GM12878 (cell line): ENCODE results near the gene SOX12. TPM values are rescaled to one million over a fixed set of nuclear protein-coding genes. Genes with fewer than 3 reads are reported as not detected.

ENCODE experiments used
- CREB1 ChIP-seq: IDR thresholded peaks from 2 replicates; pipeline ENCODE4 v1.6.1; 2012; ENCODE audit warnings: low read depth, mild to moderate bottlenecking, inconsistent platforms
- CTCF ChIP-seq, 3 experiments: IDR thresholded peaks in 2 of 3; conservative IDR thresholded peaks in 1 of 3; 2 replicates each; pipeline ENCODE4 v1.5.1; 2011; ENCODE audit warnings: low read depth in 3 of 3, low read length in 3 of 3, mild to moderate bottlenecking in 3 of 3, control low read depth in 2 of 3, moderate library complexity in 2 of 3, inconsistent platforms in 1 of 3, mixed read lengths in 1 of 3; ENCODE audit not compliant: control insufficient read depth in 2 of 3, insufficient read depth in 1 of 3; ENCODE audit errors: extremely low read depth in 1 of 3
- GATAD2B ChIP-seq: fragments of 450-650 bp; conservative IDR thresholded peaks from 2 replicates; pipeline ENCODE4 v1.6.1; 2017; ENCODE audit warnings: low read depth, mild to moderate bottlenecking, moderate library complexity
- MLLT1 ChIP-seq: fragments of 450-650 bp; IDR thresholded peaks from 2 replicates; pipeline ENCODE4 v1.6.1; 2016; ENCODE audit warnings: mild to moderate bottlenecking
- NFXL1 ChIP-seq: fragments of 450-650 bp; IDR thresholded peaks from 2 replicates; pipeline ENCODE4 v1.6.1; 2017; ENCODE audit warnings: antibody characterized with exemption, mild to moderate bottlenecking, borderline replicate concordance
- PAX5 ChIP-seq: IDR thresholded peaks from 2 replicates; pipeline ENCODE4 v1.6.1; 2011; ENCODE audit warnings: low read depth, low read length, borderline replicate concordance
- TCF3 ChIP-seq: IDR thresholded peaks from 2 replicates; pipeline ENCODE4 v1.6.1; 2012; ENCODE audit warnings: low read depth, mild to moderate bottlenecking, low read length, borderline replicate concordance; ENCODE audit not compliant: insufficient read depth
- ZNF217 ChIP-seq: fragments of 450-650 bp; IDR thresholded peaks from 2 replicates; pipeline ENCODE4 v1.6.1; 2017; ENCODE audit warnings: antibody characterized with exemption, mild to moderate bottlenecking
- ZSCAN29 ChIP-seq: fragments of 450-650 bp; IDR thresholded peaks from 2 replicates; pipeline ENCODE4 v1.6.1; 2017; ENCODE audit warnings: mild to moderate bottlenecking, moderate library complexity
- polyA plus RNA-seq, 11 experiments: library from polyadenylated mRNA; depleted of rRNA in 4 of 11; unstranded in 6 of 11; stranded (reverse) in 5 of 11; fragments of >200 nt; fragmentation: Nextera tagmentation in 4 of 11; fragmentation: Illumina TruSeq in 1 of 11; extraction: Ambion mirVana in 4 of 11; extraction: Trizol in 1 of 11; gene quantifications; 1 replicate in 1 of 11; 2 replicates in 10 of 11; pipeline versions ENCODE4 v1.2.1 to v1.2.3, GENCODE V29; 2011 to 2016; ENCODE audit warnings: inconsistent platforms in 2 of 11, missing spikeins in 2 of 11, low read depth in 1 of 11
- total RNA-seq, 4 experiments: library from RNA; depleted of rRNA in 3 of 4; stranded (reverse); fragments of >200 nt in 3 of 4; fragmentation: Illumina TruSeq in 1 of 4; extraction: Trizol in 1 of 4; gene quantifications; 2 replicates each; pipeline versions ENCODE4 v1.2.1 to v1.2.3, GENCODE V29; 2013 to 2021

The SOX12 gene
- total and polyA plus RNA-seq, 10 of the 15 experiments (the other 5 are each of a cell fraction or from before 2014, with no cell fraction given), result 0.50 to 17.9 (median 1.4) TPM

- TF ChIP-seq MLLT1 (peak; percentile 38; the same call in 1 of the 2 replicates), TCF3 (0 out of 2 replicates have a peak, but pooled peaks have one; percentile 14), ZNF217 (no peak), CTCF (IDR thresholded peaks at IDR 0.05 in 2 of 3, conservative IDR thresholded peaks at IDR 0.05 in 1 of 3; ENCODE audit: control insufficient read depth in 2 of 3, extremely low read depth in 1 of 3, insufficient read depth in 1 of 3, low read depth in 3 of 3, low read length in 3 of 3) (no peak), NFXL1 (no peak), ZSCAN29 (peak; percentile 81), GATAD2B (peak; percentile 68), CREB1 (0 out of 2 replicates have a peak, but pooled peaks have one; percentile 12), PAX5 (peak; percentile 27; the same call in 1 of the 2 replicates)
- TF ChIP-seq, all 136 proteins: peak for 21
Observed at GRCh38 chr20:297925-298775, 27.2 kb upstream of the SOX12 start (continued).
